Erythroblast (primary cell): ENCODE measurements around the gene TUBB4B.

Experiments
- GATA1 ChIP-seq: IDR thresholded peaks from 2 replicates; pipeline ENCODE4 v1.6.1; 2011; ENCODE audit warnings: low read depth, mild to moderate bottlenecking, control low read depth, low read length, moderate library complexity
- POLR2A ChIP-seq: IDR thresholded peaks from 2 replicates; pipeline ENCODE4 v1.6.1; 2011; ENCODE audit warnings: mild to moderate bottlenecking, low read length

DNA sequence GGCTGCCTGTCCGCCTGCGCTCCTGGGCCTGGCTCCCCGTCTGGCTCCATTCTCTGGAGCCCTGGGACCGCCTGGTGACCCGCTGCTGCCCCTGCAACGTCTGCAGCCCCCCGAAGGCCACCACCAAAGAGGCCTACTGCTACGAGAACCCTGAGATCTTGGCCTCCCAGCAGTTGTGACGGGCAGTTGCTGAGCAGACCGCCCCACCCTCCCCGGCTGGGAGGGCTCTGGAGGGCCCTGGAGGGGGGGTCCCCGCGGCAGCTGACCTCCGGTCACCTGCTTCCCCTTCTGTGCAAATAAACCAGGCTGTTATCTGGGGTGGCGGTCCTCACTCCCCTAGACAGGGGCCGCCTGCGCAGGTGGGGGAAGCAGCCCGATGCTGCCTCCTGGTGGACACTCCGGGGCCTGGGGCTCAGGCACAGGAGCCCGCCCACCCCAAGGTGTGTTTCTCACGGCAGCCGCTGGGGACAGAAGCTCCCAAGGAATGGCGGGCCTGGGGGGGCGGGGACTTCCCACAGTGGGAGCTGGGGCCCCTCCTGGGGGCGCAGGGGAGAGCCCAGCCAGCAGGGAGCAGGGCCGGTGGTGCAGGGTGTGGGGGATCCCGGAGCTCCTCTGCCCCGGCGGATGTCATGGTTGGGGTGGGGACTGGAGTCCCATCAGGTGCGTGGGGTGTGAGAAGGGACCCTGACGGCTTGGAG lies 4.7 kb upstream of the TUBB4B start:
- TF ChIP-seq POLR2A (no peak), GATA1 (no peak)
